Urinary bladder (tissue), 4 donors: ENCODE measurements around the gene NHSL2. TPM values are rescaled to one million over a fixed set of nuclear protein-coding genes. Genes with fewer than 3 reads are reported as not detected.
A peak's percentile ranks its signal among the peaks of the same experiment; 100 is the strongest.

ENCODE experiments used
- DNase-seq: peaks from one replicate; pipeline ENCODE4 v3.0.0-alpha.2; 2015; ENCODE audit errors: extremely low spot score
- H3K27ac ChIP-seq: one replicate; pipeline ENCODE4 v1.5.1; 2013; ENCODE audit warnings: low read depth, mild to moderate bottlenecking, moderate library complexity
- H3K36me3 ChIP-seq: one replicate; pipeline ENCODE4 v1.6.1; 2013; ENCODE audit warnings: mild to moderate bottlenecking, moderate library complexity; ENCODE audit not compliant: insufficient read depth
- H3K4me1 ChIP-seq: one replicate; pipeline ENCODE4 v1.6.1; 2013; ENCODE audit warnings: mild to moderate bottlenecking, moderate library complexity; ENCODE audit not compliant: insufficient read depth
- H3K4me3 ChIP-seq: one replicate; pipeline ENCODE4 v1.5.1; 2013; ENCODE audit warnings: low read depth, low read length
- WGBS: extraction: QIAGEN DNeasy Blood & Tissue Kit; methylation state at CpG from one replicate; pipeline ENCODE4 v1.1.7; 2013; 5-methylcytosine and 5-hydroxymethylcytosine counted together
- polyA plus RNA-seq: library from polyadenylated mRNA; stranded (reverse); fragments of 200-250 nt; gene quantifications from one replicate; pipeline ENCODE4 v1.2.3, GENCODE V29; 2013
- total RNA-seq: library from RNA; depleted of rRNA; stranded (reverse); fragments of >200 nt; gene quantifications from one replicate; pipeline ENCODE4 v1.2.3, GENCODE V29; 2014
- donor health status: healthy with polysubstance abuse.
- donor health status: healthy.

Gene NHSL2
- total and polyA plus RNA-seq, 2 donors, result 9.7 to 14.4 TPM

DNA sequence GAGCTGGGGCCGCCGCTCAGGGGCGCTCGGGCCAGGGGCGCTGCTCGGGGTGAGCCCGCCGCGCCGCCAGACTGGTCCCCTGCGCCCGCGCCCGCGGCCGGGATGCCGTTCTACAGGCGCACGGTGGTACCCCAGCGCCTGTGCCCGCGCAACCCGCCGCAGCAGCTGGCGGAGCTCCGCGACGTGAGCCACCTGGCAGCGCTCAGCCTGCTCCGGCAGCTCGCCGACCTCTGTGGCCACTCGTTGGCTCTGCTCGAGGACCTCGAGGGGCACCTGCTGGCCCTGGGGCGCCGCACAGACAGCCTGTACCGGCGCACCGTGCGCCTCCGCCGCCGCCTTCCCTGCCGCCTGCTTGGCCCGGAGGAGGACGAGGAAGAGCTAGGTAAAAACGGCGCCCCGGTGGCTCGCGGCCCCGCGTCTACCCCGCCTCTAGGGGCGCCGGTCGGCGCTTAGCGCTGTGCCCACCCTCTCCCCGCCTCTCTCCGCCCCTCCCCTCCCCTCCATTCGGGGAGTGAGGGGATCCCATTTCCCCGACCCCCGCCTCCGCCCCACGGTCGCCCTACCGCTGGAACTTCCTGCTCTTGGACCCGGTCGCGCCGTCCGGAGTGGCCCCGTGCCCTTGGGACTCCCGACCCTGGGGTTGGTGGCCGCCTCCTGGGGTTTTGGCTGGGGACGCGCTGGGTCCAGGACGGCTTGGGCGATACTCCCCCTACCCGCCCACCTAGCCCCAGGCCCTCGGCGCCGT is 513 bp downstream of the NHSL2 start:
- Histone ChIP-seq H3K4me3 (peak overlapping the region; percentile 39), H3K36me3 (no peaks in the 10 kb centered on the region), H3K27ac (no peak overlapping the region), H3K4me1 (no peaks in the 10 kb centered on the region)
- no peak for DNase-seq
- under 1% methylated on average over 81 of the region's 85 CpGs for WGBS

DNA sequence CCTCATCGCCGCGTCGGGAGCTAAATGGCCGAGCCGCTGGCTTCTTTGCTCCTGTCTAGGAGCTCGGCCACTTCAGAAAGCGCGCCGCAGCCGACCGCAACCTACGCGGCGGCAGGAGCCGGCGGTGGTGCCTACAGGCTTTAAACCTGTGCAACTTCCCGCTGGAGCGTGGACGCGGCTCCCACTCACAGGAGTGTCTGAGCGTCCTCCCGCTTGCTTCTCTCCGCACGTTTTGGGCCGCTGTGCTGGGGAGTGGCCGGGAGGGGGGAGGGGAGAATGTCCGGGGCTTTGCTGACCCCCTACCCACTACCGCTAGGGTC is 1.0 kb downstream of the NHSL2 start:
- Histone ChIP-seq H3K4me3 (peak overlapping the region; percentile 39), H3K4me1 (no peaks in the 10 kb centered on the region), H3K36me3 (no peaks in the 10 kb centered on the region), H3K27ac (no peak overlapping the region)
- DNase-seq, result no peak
- 3% methylated on average over 29 of the region's 29 CpGs for WGBS

DNA sequence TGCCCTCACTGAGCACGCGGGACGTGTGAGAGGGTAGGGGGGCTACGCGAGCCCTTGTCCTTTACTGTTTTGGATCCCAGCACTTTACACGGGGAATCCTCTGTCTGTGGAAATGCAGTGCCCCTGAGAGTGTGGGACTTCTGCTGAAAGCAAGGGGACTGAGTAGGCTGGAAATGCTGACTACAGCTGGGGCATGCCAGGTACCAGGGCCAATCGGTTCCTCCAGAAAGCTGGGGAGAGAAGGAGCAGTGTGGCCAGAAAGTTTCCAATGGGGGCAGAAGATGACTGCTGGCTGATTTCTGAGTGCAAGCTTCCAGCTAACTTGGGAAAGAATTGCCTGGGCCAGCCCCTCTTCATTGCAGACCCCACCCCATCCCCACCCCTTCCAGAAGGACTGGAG is 1.5 kb downstream of the NHSL2 start:
- Histone ChIP-seq H3K4me3 (no peak overlapping the region), H3K27ac (no peak overlapping the region), H3K4me1 (no peaks in the 10 kb centered on the region), H3K36me3 (no peaks in the 10 kb centered on the region)
- no peak for DNase-seq
- WGBS, result 30% methylated on average over 7 of the region's 7 CpGs

DNA sequence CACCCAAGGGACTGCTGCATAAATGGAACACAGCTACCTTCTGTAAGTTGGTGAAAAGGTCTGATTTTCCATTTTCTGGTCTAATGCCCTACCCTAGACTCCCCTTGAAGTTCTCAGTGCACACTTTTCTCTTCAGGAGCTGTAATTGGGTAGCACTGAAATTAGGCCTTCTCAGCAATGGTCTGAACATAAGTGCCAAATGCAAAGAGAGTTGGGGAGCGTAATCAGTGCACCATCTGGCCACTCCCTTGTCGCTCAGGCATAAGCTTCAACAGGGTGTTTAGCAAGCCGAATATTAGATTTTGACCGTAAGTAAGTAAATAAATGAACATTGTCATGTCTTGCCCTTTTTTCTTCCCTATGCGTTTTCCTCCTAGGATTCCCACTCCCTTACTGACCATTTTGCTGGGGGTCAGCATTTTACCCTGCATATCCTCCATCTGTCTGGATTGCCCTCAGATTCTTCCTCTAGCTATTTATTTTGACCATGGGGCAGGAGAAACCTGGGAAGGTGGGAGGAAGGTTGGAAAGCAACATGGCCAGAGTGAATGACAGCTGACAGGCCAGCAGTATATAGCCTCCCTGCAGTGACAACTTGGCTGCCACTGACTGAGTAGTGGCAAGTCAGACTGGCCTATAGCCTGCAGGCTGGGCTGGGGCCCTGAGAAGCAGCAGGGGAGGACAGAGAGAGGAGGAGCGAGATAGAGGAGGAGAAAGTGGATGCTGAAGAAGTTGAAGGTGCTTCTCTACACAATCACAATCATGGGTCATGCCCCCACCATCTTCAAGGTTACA is 2.7 kb downstream of the NHSL2 start:
- DNase-seq, result no peak
- H3K27ac ChIP-seq, result no peak overlapping the region
- H3K4me1 ChIP-seq, result no peaks in the 10 kb centered on the region
- no peaks in the 10 kb centered on the region for H3K36me3 ChIP-seq
- 86% methylated on average over 6 of the region's 6 CpGs for WGBS
- no peak overlapping the region for H3K4me3 ChIP-seq

DNA sequence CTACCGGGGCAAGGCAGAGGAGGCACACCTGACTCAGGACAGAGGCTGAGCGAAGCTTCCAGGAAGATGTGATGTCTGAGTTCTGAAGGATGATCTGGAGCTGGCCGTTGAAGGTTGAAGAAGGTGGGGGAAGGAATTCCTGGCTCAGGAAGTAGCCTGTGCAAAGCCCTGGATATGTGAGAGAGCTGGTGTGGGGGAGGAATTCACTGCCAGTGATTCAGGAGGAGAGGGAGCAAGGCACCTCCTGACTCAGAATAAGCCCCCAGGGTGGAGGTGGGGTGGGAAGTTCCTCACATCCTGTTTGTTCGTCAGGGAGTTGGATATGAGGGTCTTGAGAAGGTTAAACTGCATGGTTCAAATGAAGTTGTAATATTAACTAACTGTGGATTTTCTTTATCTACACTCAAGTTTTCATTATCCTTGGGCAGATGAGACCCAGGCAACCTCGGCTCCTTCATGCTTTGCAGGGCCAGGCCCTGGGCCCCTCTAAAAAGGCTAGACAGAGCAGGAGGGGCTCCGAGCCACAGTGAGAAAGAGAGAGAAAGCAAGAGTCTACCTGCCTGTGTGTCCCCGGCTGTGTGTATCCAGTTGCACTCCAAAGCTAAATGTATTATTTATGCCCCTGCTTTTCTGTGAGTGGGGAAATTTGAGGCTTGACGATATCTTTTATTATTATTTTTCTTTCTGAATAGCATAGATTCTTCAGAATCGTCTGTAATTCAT is 7.1 kb downstream of the NHSL2 start:
- 75% methylated on average over 9 of the region's 9 CpGs for WGBS
- DNase-seq, result no peak
- Histone ChIP-seq H3K4me1 (no peaks in the 10 kb centered on the region), H3K27ac (no peak overlapping the region), H3K4me3 (no peak overlapping the region), H3K36me3 (no peaks in the 10 kb centered on the region)

DNA sequence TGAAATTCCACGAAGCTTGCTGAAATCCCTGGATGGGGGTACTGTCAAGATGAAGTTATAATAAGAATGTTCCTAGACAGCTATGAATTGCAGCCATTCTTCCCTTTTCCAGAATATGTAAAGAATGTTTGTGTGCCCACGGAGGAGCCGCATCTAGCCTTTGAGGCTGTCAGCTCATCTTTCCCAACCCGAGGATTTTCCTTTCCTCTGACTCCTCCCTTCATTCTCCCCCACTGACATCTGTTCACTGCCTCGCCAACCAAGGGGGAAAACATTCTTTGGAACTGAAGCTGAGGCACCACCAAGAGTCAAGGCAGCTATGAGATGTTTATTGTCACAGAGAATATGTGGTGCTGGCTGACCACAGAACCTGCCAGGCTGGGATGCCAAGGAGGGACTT is 8.8 kb downstream of the NHSL2 start:
- H3K36me3 ChIP-seq, result no peaks in the 10 kb centered on the region
- no peak overlapping the region for H3K27ac ChIP-seq
- H3K4me3 ChIP-seq, result no peak overlapping the region
- 43% methylated on average over 5 of the region's 5 CpGs for WGBS
- H3K4me1 ChIP-seq, result no peaks in the 10 kb centered on the region
- no peak for DNase-seq

DNA sequence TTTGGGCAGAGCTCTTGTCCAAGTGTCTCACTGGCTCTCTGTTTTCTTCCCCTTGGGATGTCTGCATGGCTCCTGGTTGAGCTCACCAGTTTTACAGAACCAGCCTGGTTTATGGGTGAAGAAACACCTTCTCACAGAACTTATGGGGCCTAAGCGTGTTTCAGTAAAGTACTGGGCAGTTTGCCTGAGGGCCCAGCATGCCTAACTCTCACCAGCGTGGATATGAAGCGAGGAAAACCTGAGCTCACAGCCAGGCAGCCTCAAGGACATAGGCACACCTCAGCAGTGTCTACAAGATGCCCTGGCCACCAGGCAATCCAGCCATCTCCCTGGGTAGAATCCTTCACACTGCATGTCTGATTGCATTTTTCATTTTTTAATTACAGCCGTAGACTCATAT is 9.2 kb downstream of the NHSL2 start:
- H3K4me1 ChIP-seq, result no peaks in the 10 kb centered on the region
- H3K27ac ChIP-seq, result no peak overlapping the region
- no peak overlapping the region for H3K4me3 ChIP-seq
- 85% methylated on average over 4 of the region's 4 CpGs for WGBS
- no peak for DNase-seq
- H3K36me3 ChIP-seq, result no peaks in the 10 kb centered on the region

DNA sequence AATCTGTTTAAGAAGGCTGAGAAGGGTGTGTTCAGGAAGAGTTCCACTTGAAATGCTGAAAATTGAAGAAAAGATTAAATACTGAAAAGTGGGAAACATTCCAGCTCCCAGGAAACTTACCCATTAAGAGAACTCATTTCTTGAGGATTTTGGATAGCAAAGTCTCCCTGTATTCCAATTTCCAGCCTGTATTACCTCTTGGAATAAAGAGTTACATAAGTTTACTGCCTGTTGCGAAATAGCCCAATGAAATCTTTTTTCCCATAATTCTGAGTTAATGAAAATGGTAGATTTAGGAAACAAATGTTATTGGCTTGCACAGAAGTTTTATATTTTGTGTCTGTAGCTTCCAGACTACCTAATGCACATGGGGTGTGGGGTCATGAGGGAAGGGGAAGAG is 12.0 kb downstream of the NHSL2 start:
- 77% methylated on average over 1 of the region's 1 CpG for WGBS
- H3K4me1 ChIP-seq, result no peaks in the 10 kb centered on the region
- H3K4me3 ChIP-seq, result no peak overlapping the region
- no peak overlapping the region for H3K27ac ChIP-seq
- no peak for DNase-seq
- no peaks in the 10 kb centered on the region for H3K36me3 ChIP-seq

DNA sequence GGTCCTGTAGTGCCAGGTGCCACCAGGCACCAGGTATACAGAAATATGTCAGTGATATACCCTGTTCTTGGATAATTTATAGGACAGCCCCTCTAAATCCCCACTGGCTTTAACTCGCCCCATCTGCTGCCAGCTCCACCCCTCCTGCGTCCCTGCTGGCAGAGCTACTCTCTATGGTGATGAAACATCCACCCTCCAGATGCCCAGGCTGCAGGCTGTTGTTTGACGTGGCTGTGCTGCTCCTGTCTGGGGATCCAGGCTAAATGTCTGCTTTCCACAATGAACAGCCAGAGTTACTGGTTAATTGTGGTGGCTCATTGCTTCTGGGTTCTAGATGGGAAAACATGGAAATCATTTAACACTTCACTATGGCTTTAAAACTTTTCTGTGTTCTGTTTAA is 12.9 kb downstream of the NHSL2 start:
- Histone ChIP-seq H3K4me3 (no peak overlapping the region), H3K4me1 (no peaks in the 10 kb centered on the region), H3K36me3 (no peaks in the 10 kb centered on the region), H3K27ac (no peak overlapping the region)
- no peak for DNase-seq
- 42% methylated on average over 3 of the region's 3 CpGs for WGBS

DNA sequence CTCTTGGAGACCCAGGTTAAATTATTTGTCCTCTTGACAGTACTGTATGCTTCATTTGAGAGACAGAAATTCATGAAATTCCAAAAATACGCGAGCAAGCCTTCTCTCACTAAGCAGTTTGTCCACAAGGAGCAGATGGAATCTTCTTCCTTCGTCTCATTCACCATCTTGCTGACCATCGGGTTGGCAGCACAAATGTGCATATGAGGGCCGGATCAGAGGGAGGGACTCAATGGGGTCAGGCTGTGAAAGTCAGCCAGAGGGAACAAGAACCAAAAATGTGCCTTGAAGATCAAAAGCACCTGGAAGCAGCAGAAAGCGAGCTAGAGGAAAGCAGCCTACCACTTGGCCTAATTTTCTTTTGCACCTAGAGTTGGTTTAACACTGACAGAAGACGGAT is 16.4 kb downstream of the NHSL2 start:
- H3K4me1 ChIP-seq, result no peaks in the 10 kb centered on the region
- WGBS, result 78% methylated on average over 7 of the region's 7 CpGs

DNA sequence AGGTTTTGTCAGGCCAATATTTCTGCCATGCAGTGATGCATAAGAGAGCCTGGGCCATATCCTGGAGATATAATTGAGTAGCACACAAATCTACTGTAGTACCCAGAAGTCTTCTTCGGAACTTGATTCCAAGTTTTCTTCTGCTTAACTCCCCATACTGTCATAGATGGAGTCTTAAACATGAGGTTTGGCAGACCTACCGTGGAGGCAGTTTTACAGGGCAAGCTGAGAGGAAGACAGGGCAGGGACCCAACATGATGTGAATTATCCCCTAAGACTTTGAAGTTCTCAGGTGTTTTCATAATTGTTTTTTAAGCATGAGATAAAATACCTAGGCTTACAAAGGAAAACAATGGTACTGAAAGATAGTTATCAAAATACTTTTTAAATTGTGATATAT is 18.2 kb downstream of the NHSL2 start:
- Histone ChIP-seq H3K27ac (no peak overlapping the region), H3K4me1 (no peaks in the 10 kb centered on the region), H3K4me3 (no peak overlapping the region), H3K36me3 (no peaks in the 10 kb centered on the region)
- WGBS, result 69% methylated on average over 2 of the region's 2 CpGs
- DNase-seq, result no peak

More for the DNA sequence above, 16.4 kb downstream of the NHSL2 start:
- Histone ChIP-seq H3K4me3 (no peak overlapping the region), H3K36me3 (no peaks in the 10 kb centered on the region), H3K27ac (no peak overlapping the region)
- no peak for DNase-seq

DNA sequence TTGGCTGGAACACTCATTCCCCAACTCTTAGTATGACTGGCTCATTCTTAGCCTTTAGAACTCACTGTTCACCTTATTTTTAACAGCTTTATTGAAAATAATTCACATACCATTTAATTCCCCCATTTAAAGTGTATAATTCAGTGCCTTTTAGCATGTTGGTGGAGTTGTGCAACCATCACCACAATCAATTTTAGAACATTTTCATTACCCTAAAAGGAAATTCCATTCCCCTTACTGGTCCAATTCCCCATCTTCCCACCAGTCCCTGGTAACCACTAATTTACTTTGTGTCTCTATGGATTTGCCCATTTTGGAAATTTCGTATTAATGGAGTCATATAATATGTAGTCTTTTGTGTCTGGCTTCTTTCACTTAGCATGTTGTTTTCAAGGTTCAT is 19.7 kb downstream of the NHSL2 start:
- Histone ChIP-seq H3K4me3 (no peak overlapping the region), H3K27ac (no peak overlapping the region), H3K4me1 (no peaks in the 10 kb centered on the region), H3K36me3 (no peaks in the 10 kb centered on the region)
- DNase-seq, result no peak
- 95% methylated on average over 1 of the region's 1 CpG for WGBS

DNA sequence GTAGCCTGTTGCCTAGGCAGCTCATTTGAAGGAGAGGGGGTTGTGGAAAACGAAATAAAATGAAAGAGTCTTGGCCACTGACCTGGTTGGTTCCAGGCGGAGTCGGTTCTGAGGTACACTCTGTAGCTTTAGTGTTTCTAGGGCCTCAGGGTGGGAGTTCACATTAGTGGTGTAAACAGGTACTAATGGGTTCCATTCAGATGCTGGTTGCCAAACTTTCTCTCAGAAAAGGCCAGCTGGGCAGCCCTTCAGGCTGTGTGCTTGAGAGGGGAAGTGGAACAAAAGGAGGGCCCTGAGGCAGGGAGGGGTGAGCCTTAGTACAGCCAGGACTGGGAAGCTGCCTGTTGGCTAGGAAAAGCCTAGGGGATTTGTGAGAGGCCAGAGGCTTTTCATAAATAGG is 24.8 kb downstream of the NHSL2 start:
- DNase-seq, result no peak

DNA sequence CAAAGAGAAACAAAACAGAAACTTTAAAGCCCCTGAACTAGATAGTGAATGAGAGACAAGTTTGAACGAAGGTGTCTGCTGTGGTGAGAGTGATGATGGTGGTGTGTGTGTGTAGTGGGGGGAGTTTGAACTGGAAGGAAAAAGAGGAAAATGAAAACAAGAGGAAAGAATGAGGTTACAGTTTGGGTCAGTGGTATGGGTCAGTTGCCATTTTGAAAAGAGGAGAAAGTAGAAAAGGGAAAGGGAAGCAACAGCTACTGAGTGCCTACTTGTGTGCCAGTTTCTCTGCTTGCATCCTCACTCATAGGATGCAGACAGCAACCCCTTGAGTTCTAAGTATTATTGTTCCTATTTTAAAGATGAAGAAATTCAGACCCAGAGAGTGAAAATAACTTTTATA is 26.0 kb downstream of the NHSL2 start:
- H3K4me1 ChIP-seq, result no peaks in the 10 kb centered on the region

More for the DNA sequence above, 24.8 kb downstream of the NHSL2 start:
- Histone ChIP-seq H3K36me3 (no peaks in the 10 kb centered on the region), H3K4me3 (no peak overlapping the region), H3K27ac (no peak overlapping the region), H3K4me1 (no peaks in the 10 kb centered on the region)
- WGBS, result 48% methylated on average over 3 of the region's 3 CpGs

More for the DNA sequence above, 26.0 kb downstream of the NHSL2 start:
- Histone ChIP-seq H3K27ac (no peak overlapping the region), H3K36me3 (no peaks in the 10 kb centered on the region), H3K4me3 (no peak overlapping the region)
- 70% methylated on average over 1 of the region's 1 CpG for WGBS
- DNase-seq, result no peak
